Tibial artery (tissue), 4 donors: Measurements from ENCODE around the gene SERPINE1.
"Not testable (repeated sequence)": the region's sequence is repeated elsewhere in the genome, so short reads cannot be mapped to it uniquely, and the experiment has no call there.

Source experiments
- DNase-seq, 2 donors: peaks; one replicate each; pipeline ENCODE4 v3.0.0-alpha.2; 2019
- H3K27ac ChIP-seq, 2 donors: fragments of 200-600 bp; sonication (generic) in 1 of 2; 1 replicate in 1 of 2; 2 replicates in 1 of 2; pipeline ENCODE4 v1.5.1; 2018 to 2019; ENCODE audit warnings: mild to moderate bottlenecking in 1 of 2
- H3K27me3 ChIP-seq, 2 donors: fragments of 200-600 bp; sonication (generic) in 1 of 2; one replicate each; pipeline versions ENCODE4 v1.5.1 to v1.6.0; 2016 to 2019
- H3K36me3 ChIP-seq, 3 donors: fragments of 200-600 bp; sonication (generic) in 2 of 3; one replicate each; pipeline ENCODE4 v1.5.1; 2016 to 2019; ENCODE audit warnings: mild to moderate bottlenecking in 2 of 3
- H3K4me1 ChIP-seq, 4 donors: fragments of 200-600 bp; sonication (generic) in 2 of 4; 1 replicate in 3 of 4; 2 replicates in 1 of 4; pipeline ENCODE4 v1.5.1; 2016 to 2019
- H3K4me3 ChIP-seq, 2 donors: fragments of 200-600 bp; sonication (generic) in 1 of 2; 1 replicate in 1 of 2; 2 replicates in 1 of 2; pipeline ENCODE4 v1.5.1; 2018 to 2019; ENCODE audit warnings: mild to moderate bottlenecking in 2 of 2
- H3K9me3 ChIP-seq, 3 donors: fragments of 200-600 bp; sonication (generic) in 1 of 3; one replicate each; pipeline ENCODE4 v1.5.1; 2016 to 2019
- CTCF ChIP-seq, 2 experiments: fragments of 200-600 bp in 1 of 2; fragments of 450-650 bp in 1 of 2; IDR thresholded peaks; one replicate each; pipeline ENCODE4 v1.5.1; 2017 to 2019; ENCODE audit warnings: antibody characterized with exemption in 2 of 2, mild to moderate bottlenecking in 1 of 2, moderate library complexity in 1 of 2
- intact Hi-C: fragments of 100-400 bp; cut with DNase I; formaldehyde crosslinking; loops from one replicate; pipeline ENCODE4 v1.15.0; 2023; ENCODE audit warnings: low total_unique reads

Gene SERPINE1

GRCh38 chr7:101087334-101088068 lies 39.4 kb upstream of the SERPINE1 start:
- no peak for TF ChIP-seq CTCF (IDR thresholded peaks at IDR 0.05)
- Histone ChIP-seq H3K27ac (no peak overlapping the region), H3K4me1 (peaks cover 0 to 45% (median 38%) of the 10 kb centered on the region in 4 donors), H3K9me3 (no peaks in the 10 kb centered on the region), H3K36me3 (peaks cover 25 to 51% (median 44%) of the 10 kb centered on the region in 3 donors), H3K27me3 (no peaks in the 10 kb centered on the region), H3K4me3 (no peak overlapping the region)
- DNase-seq: no peak
- intact Hi-C loops: loop anchor here (2.0 to 5.0 kb wide), 2 partner anchors 51 to 165 kb away; no protein-coding TSS in a partner anchor

- H3K36me3 ChIP-seq: peaks cover 25 to 53% (median 44%) of the 10 kb centered on the region in 3 donors
- DNase-seq: no peak
- no peaks in the 10 kb centered on the region for H3K27me3 ChIP-seq
- peaks cover 0 to 45% (median 38%) of the 10 kb centered on the region in 4 donors for H3K4me1 ChIP-seq
- H3K27ac ChIP-seq: no peak overlapping the region
- no peak overlapping the region for H3K4me3 ChIP-seq
- no peaks in the 10 kb centered on the region for H3K9me3 ChIP-seq
- no peak for TF ChIP-seq CTCF (IDR thresholded peaks at IDR 0.05)
- intact Hi-C loops: loop anchor here (5.0 kb wide), 1 partner anchor 164 kb away; no protein-coding TSS in a partner anchor
These were observed 38.9 kb upstream of the SERPINE1 start for GRCh38 chr7:101088069-101088425.

GRCh38 chr7:101088858-101089529 lies 37.9 kb upstream of the SERPINE1 start:
- Histone ChIP-seq H3K27ac (peak overlapping the region in 1 of 2 donors; percentile 5), H3K9me3 (no peaks in the 10 kb centered on the region), H3K36me3 (peaks cover 25 to 53% (median 44%) of the 10 kb centered on the region in 3 donors), H3K27me3 (no peaks in the 10 kb centered on the region), H3K4me3 (no peak overlapping the region), H3K4me1 (peaks cover 0 to 52% (median 44%) of the 10 kb centered on the region in 4 donors)
- intact Hi-C loops: loop anchor here (5.0 kb wide), 1 partner anchor 163 kb away; no protein-coding TSS in a partner anchor
- TF ChIP-seq CTCF (IDR thresholded peaks at IDR 0.05): no peak
- no peak for DNase-seq

DNA sequence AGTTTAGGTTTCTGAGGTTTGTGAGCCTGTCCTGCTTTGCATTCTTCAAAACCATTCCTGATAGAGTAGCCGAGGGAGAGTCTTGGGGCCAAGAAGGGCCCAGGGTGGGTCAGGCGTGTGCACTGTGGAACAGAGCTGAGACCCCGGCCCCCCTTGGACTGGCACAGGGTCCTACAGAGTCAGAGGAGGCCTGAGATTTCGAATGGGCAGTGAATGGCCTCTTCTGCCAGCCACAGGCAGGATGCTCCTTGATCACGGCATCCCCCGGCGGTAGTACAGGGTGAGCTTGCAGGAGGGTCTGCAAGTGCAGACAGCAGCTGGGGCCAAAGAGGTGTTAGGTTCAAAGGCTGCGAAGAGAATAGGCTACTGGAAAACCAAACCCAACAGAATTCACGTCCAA lies 37.0 kb upstream of the SERPINE1 start:
- TF ChIP-seq CTCF (IDR thresholded peaks at IDR 0.05): no peak
- H3K36me3 ChIP-seq: peaks cover 25 to 53% (median 44%) of the 10 kb centered on the region in 3 donors
- no peak overlapping the region for H3K4me3 ChIP-seq
- no peaks in the 10 kb centered on the region for H3K9me3 ChIP-seq
- no peaks in the 10 kb centered on the region for H3K27me3 ChIP-seq
- H3K27ac ChIP-seq: peak overlapping the region in 1 of 2 donors; percentile 5
- intact Hi-C loops: loop anchor here (5.0 kb wide), 1 partner anchor 162 kb away; no protein-coding TSS in a partner anchor
- H3K4me1 ChIP-seq: peaks cover 0 to 59% (median 50%) of the 10 kb centered on the region in 4 donors
- no peak for DNase-seq

GRCh38 chr7:101092266-101092905 lies 34.5 kb upstream of the SERPINE1 start:
- peaks cover 23 to 48% (median 39%) of the 10 kb centered on the region in 3 donors for H3K36me3 ChIP-seq
- intact Hi-C loops, H3K4me3 ChIP-seq, DNase-seq, H3K27ac ChIP-seq, H3K9me3 ChIP-seq, H3K27me3 ChIP-seq: not testable (repeated sequence)
- peaks cover 0 to 46% (median 36%) of the 10 kb centered on the region in 4 donors for H3K4me1 ChIP-seq
